ENCODE results near the gene DCD. TPM values are rescaled to one million over a fixed set of nuclear protein-coding genes. Genes with fewer than 3 reads are reported as not detected.

Gene DCD
- total RNA-seq, 1 experiment from 2014 or later, result not detected

GRCh38 chr12:54667945-54668344, 19.8 kb upstream of the DCD start:
- peaks cover 6% of the 10 kb centered on the region in 2 experiments for H3K4me1 Mint-ChIP-seq
- no peak for TF ChIP-seq CTCF (conservative IDR thresholded peaks at IDR 0.05)

More at GRCh38 chr12:54667945-54668344, 19.8 kb upstream of the DCD start:
- Histone ChIP-seq H4K20me1 (ENCODE audit: control insufficient read depth, insufficient read depth, insufficient read length) (no peaks in the 10 kb centered on the region), H4K8ac (replicated peaks; ENCODE audit: insufficient read length, low read depth, low read length) (no peak overlapping the region), H2BK20ac (ENCODE audit: low read depth, low read length, poor library complexity, severe bottlenecking) (peak overlapping the region; percentile 26), H3K9ac (ENCODE audit: extremely low read depth, insufficient read length, low read length) (no peak overlapping the region), H3K23ac (ENCODE audit: insufficient read length, low read depth, low read length) (no peak overlapping the region), H3K4ac (ENCODE audit: low read depth, low read length) (no peak overlapping the region), H2BK120ac (ENCODE audit: low read depth, low read length, poor library complexity, severe bottlenecking) (no peak overlapping the region), H3K79me2 (ENCODE audit: insufficient read depth, low read length) (no peaks in the 10 kb centered on the region), H3K18ac (ENCODE audit: insufficient read length, low read depth, low read length) (no peak overlapping the region), H3T11ph (ENCODE audit: low read length) (no peak overlapping the region), H3K14ac (ENCODE audit: insufficient read depth, low read length) (no peak overlapping the region), H3K4me1 (ENCODE audit: insufficient read depth, low read length) (no peaks in the 10 kb centered on the region), H2BK12ac (ENCODE audit: insufficient read length, low read depth, low read length) (no peak overlapping the region), H3K4me2 (ENCODE audit: insufficient read depth, insufficient read length, low read length) (no peak overlapping the region), H2AFZ (ENCODE audit: low read length) (peak overlapping the region; percentile 82), H2AK5ac (ENCODE audit: insufficient read length, low read length) (no peak overlapping the region), H3K9me3 (ENCODE audit: control insufficient read depth, low read depth, low read length) (no peaks in the 10 kb centered on the region), H2BK5ac (ENCODE audit: insufficient read length, low read length) (no peak overlapping the region), H2BK15ac (ENCODE audit: low read depth, low read length) (no peak overlapping the region), H4K5ac (ENCODE audit: insufficient read length, low read depth, low read length) (no peak overlapping the region), H3K56ac (ENCODE audit: insufficient read length, low read depth, low read length) (no peak overlapping the region), H4K91ac (ENCODE audit: insufficient read length, low read depth, low read length) (no peak overlapping the region), H3K27ac (ENCODE audit: insufficient read length, low read depth, low read length) (no peak overlapping the region), H3K23me2 (ENCODE audit: insufficient read length, low read depth, low read length, poor library complexity, severe bottlenecking) (no peaks in the 10 kb centered on the region), H3K27me3 (ENCODE audit: insufficient read depth, low read length) (no peaks in the 10 kb centered on the region), H3K79me1 (ENCODE audit: insufficient read depth, low read depth, low read length, poor library complexity, severe bottlenecking) (no peaks in the 10 kb centered on the region)
- no CpG with 5 or more reads among the region's 5 CpGs for WGBS (ENCODE audit: extremely low coverage, insufficient read length, low lambda C conversion rate)
- no peak overlapping the region for H3K27ac Mint-ChIP-seq
- H3K4me3 Mint-ChIP-seq, result no peak overlapping the region
- peaks cover 0 to 3% of the 10 kb centered on the region in 2 experiments; a peak in 3 of 5 replicates for H3K9me3 Mint-ChIP-seq
- H3K27me3 Mint-ChIP-seq (ENCODE audit: low read depth), result peaks cover 2% of the 10 kb centered on the region; the same call in 1 of the 2 replicates
- no peaks in the 10 kb centered on the region for H3K36me3 Mint-ChIP-seq (ENCODE audit: insufficient read depth in 1 of 3, low read depth in 3 of 3)
- no peak for DNase-seq
